RWPE1 (cell line): Measurements from ENCODE around the gene NFATC2.
A peak's percentile ranks its signal among the peaks of the same experiment; 100 is the strongest.

Experiments
- CTCF ChIA-PET: fragments of 350-600 bp; sonication (Branson Sonifier 250); formaldehyde crosslinking; extraction: SDS; loops from one replicate; lab custom pipeline; 2021; lab: Yijun Ruan, JAX
- POLR2A ChIA-PET: fragments of 400-600 bp; formaldehyde crosslinking; extraction: SDS; loops from one replicate; lab custom pipeline; 2020; ENCODE audit warnings: antibody characterized with exemption; ENCODE audit not compliant: low non-redundant PET; lab: Yijun Ruan, JAX
- DNase-seq: peaks from one replicate; pipeline ENCODE4 v3.0.0; 2012; ENCODE audit warnings: low spot score
- H3K27ac ChIP-seq: fragments of 450-650 bp; 2 replicates; pipeline ENCODE4 v1.5.1; 2017
- CTCF ChIP-seq: fragments of 450-650 bp; conservative IDR thresholded peaks from 2 replicates; pipeline ENCODE4 v1.5.1; 2017; ENCODE audit warnings: low read depth, mild to moderate bottlenecking

Gene NFATC2

GRCh38 chr20:51563486-51564332, 21.2 kb upstream of the NFATC2 start:
- ChIA-PET POLR2A (interaction anchor here (0.6 kb wide), 1 partner anchor 89 kb away, joined by 4 read pairs; no protein-coding TSS in a partner anchor), CTCF (interaction anchor here (0.6 to 1.4 kb wide), 7 partner anchors 19 to 1762 kb away, joined by 3 to 5 read pairs (median 3); no protein-coding TSS in a partner anchor)
- peak overlapping the region; percentile 69 for H3K27ac ChIP-seq
- peak; percentile 86 for DNase-seq
- no peak for TF ChIP-seq CTCF

GRCh38 chr20:51563174-51563485, 20.6 kb upstream of the NFATC2 start:
- ChIA-PET CTCF (interaction anchor here (0.6 to 1.4 kb wide), 10 partner anchors 9 to 1762 kb away, joined by 3 to 5 read pairs (median 3); partner anchors contain the start of gene BCAS4), POLR2A (interaction anchor here (0.6 kb wide), 1 partner anchor 89 kb away, joined by 4 read pairs; no protein-coding TSS in a partner anchor)
- no peak for TF ChIP-seq CTCF
- H3K27ac ChIP-seq, result peak overlapping the region; percentile 69
- DNase-seq, result no peak

GRCh38 chr20:51562332-51563173, 20.0 kb upstream of the NFATC2 start:
- peak overlapping the region; percentile 69 for H3K27ac ChIP-seq
- CTCF ChIA-PET, result interaction anchor here (0.6 to 1.4 kb wide), 13 partner anchors 10 to 1763 kb away, joined by 3 to 5 read pairs (median 3); partner anchors contain the start of gene BCAS4
- no peak for TF ChIP-seq CTCF
- DNase-seq, result peak; percentile 87
- POLR2A ChIA-PET, result no interaction called here

- TF ChIP-seq CTCF, result no peak
- peak overlapping the region; percentile 69 for H3K27ac ChIP-seq
- ChIA-PET CTCF (interaction anchor here (0.6 to 1.4 kb wide), 4 partner anchors 131 to 581 kb away, joined by 3 to 4 read pairs (median 3); no protein-coding TSS in a partner anchor), POLR2A (no interaction called here)
- DNase-seq, result no peak
Observed at GRCh38 chr20:51562027-51562331, 19.5 kb upstream of the NFATC2 start.

GRCh38 chr20:51560550-51561307, 18.2 kb upstream of the NFATC2 start:
- CTCF ChIA-PET, result interaction anchor here (0.6 to 0.7 kb wide), 2 partner anchors 11 to 27 kb away, joined by 3 to 4 read pairs; no protein-coding TSS in a partner anchor
- POLR2A ChIA-PET, result no interaction called here
- H3K27ac ChIP-seq, result no peak overlapping the region
- no peak for DNase-seq
- TF ChIP-seq CTCF, result no peak
